Measurements from ENCODE around the gene SKP1.

The SKP1 gene

GRCh38 chr5:134142052-134142451 lies 34.7 kb downstream of the SKP1 start:
- no peak for DNase-seq

GRCh38 chr5:134141331-134142050 lies 35.3 kb downstream of the SKP1 start:
- no peak for DNase-seq

- no peak for DNase-seq
Measured at GRCh38 chr5:134140530-134141201, 36.1 kb downstream of the SKP1 start.

DNA sequence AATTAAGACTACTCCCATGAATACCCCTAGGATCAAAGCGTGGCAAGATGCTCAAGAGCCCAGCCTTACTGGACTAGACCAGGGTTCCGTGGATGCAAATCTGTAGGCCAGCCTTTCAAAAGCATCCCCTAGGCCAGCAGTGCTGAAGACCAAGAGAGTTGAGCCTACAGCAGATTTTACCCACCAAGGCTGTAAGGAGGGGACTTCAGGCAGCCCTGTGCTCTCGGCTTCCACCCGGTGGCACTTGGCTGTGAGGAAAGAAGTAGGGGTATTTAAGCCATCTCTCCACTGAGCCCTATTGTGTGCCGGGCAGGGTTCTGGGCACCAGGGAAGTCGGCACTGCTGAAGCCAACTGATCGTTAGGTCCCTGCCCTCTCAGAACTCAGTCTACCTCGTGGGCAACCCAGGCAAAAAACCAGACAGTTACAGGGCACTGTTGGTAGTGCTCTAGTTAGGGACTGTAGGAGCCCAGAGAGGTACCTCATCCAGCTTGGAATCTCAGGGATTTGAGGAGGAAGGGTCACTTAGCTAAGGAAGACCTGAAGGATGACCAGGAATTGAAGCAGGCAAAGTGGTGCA lies 36.8 kb downstream of the SKP1 start:
- no peak for DNase-seq

GRCh38 chr5:134139377-134139851 lies 37.3 kb downstream of the SKP1 start:
- no peak for DNase-seq

DNA sequence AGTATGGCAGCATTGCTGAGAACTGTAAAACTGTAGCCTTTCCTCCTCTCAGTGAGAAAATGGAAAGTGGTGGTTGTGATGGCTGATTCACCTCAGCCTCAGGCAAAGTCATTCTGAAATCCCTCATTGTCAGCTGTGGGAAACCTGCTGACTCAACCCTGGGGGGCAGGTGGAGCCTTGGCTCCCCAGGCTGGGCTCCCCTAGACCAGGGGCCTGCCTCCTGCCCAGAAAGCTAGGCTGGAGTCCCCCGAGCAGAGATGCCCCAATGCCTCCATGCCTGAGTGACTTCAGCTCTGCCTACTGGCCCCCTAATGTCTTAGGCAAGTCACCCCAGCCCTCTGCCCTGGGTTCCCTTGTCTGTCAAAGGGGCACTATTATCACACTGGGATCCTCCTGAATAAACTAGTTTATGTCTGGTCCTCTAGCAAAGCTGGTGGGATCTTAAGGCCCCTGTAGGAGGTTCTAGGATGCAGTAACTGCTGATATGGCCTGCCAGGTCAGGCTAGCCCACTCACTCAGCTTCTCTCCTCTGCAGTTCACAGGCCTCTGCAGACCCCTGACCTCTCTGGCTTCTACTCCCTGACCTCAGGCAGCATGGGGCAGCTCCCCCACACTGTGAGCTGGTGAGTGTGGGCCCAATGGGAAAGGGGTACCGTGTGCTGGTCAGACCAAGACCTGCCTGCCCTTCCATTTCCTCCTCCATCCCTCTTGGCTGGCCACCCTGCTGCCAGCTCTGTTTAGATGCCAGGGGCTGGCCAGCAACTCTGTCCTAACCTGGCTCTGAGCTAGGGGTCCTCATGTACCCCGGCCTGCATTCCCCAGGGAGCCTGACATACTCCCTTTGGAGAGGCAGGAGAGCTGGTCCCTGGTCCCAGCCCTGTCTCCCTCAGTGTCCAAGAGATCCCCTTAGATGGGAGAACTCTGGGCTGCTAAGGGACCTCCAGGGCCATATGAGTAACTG lies 38.1 kb downstream of the SKP1 start:
- DNase-seq: peak; percentile 16

GRCh38 chr5:134136771-134137170 lies 40.0 kb downstream of the SKP1 start:
- DNase-seq: peak; percentile 0

DNA sequence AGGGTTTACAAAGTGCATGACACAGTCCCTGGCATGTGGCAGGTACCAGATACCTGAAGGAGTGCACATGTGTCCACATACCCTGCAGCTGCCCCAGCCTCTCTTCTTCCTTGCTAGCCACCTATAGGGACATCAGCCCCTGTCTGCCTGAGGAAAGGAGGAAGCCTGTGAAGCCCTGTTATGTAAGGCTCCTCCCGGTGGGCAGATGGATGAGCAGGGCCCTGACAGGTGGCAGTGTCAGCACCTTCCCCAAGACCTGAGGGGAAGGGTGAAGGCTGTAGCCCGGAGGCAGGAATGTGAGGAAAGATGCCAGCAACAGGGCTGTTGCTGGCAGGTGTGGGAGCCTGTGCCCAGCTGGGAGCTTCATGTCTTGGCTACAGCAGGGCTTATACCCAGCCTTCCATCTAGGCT lies 40.5 kb downstream of the SKP1 start:
- peak; percentile 0 for DNase-seq

GRCh38 chr5:134135091-134135655 lies 41.6 kb downstream of the SKP1 start:
- DNase-seq: peak; percentile 0

DNA sequence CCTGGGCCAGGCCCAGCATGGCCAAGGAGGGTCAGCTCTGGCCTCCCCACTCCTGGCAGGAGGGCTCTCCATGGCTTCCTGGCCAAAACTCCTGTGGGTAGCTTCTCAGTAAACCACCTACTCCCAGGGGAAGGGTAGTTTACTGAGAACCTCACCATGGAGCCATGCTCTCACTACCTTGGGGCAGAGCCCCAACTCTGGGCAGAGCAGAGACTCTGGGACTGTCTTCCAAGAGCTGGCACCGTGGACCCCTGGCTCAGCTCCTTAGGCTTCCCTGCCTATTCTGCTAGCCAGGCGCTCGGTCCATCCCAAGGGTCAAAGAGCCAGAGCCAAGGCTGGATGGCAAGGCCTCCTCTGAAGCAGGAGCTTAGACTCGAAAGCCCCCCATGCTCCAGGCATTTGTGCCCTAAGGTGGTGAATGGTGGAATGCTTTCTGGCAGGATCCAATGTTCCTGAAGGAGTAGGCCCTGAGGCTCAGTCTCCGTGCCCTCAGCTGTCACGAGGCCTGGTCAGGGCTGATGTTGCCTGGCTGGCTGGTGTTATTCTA lies 42.7 kb downstream of the SKP1 start:
- no peak for DNase-seq

DNA sequence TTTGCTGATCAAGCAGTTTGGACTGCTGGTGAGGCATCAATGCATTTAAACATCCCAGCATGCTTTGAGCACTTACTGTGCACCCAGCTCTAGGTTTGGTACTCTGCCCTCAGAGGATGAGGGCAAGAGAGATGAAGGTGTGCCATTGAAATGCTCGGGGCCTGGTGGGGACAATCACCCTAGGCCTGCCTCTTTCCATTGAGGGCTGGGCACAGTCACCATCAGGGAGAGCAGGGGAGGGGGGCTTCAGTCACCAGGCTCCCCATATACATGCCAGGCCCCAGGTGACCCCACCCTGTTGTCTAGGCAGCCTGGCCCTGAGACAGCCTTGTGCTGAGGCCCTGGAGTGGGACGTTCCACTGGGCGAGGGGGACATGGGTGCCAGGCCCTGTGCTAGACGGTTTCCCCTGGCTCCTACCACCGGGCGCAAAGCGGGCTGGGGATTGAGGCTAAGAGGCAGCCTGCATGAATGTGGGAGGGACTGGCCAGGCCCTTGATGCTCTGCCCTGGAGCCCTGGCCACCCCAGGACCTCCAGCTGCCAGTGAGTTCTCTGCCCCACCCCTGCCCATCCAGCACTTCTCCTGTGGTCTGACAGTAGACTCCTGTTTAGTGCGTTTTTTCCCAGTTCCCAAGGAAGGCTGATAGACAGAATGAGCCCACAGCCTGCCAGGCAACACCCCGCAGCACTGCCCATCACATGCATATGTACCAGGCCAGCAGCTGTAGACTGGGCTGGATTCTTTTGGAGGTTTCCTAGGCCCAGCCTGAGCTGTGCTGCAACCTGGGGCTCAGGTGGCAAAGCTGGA lies 43.4 kb downstream of the SKP1 start:
- no peak for DNase-seq

- DNase-seq: peak; percentile 73
Measured at GRCh38 chr5:134132372-134133187, 44.2 kb downstream of the SKP1 start.

- DNase-seq: no peak
Measured at GRCh38 chr5:134131578-134132350, 45.0 kb downstream of the SKP1 start.

GRCh38 chr5:134131165-134131564 lies 45.6 kb downstream of the SKP1 start:
- DNase-seq: no peak

DNA sequence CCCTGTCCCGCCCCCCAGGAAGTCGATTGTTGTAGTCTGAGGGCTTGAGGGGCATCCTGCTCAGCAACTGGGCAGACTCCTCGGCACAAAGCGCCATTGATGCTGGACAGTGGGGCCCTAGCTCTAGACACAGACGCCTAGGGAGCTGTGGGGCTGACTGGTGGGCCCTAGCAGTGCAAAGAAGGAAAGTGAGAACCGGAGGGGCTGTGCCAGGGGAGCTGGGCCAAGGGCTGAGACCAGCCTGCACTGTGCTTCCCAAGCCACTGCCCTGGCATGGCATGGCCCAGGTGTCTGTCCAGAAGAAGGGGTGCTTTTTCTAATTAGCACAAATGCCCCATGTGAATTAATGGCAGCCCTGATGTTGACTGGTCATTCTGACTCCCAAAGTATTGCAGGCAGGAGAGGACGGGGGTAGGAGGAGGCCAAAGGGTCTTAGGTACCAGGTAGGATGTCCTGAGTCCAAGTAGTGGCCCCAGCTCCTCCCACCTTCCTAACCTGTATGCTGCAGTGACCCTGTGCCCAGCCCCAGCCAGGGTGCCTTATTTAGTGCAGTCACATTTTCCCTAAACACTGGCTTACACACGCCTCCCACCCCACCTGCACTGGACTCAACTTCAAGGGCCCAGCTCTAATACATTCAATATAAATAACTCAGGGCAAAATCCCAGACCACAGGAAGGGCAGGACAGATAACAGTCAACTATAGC lies 46.4 kb downstream of the SKP1 start:
- no peak for DNase-seq

DNA sequence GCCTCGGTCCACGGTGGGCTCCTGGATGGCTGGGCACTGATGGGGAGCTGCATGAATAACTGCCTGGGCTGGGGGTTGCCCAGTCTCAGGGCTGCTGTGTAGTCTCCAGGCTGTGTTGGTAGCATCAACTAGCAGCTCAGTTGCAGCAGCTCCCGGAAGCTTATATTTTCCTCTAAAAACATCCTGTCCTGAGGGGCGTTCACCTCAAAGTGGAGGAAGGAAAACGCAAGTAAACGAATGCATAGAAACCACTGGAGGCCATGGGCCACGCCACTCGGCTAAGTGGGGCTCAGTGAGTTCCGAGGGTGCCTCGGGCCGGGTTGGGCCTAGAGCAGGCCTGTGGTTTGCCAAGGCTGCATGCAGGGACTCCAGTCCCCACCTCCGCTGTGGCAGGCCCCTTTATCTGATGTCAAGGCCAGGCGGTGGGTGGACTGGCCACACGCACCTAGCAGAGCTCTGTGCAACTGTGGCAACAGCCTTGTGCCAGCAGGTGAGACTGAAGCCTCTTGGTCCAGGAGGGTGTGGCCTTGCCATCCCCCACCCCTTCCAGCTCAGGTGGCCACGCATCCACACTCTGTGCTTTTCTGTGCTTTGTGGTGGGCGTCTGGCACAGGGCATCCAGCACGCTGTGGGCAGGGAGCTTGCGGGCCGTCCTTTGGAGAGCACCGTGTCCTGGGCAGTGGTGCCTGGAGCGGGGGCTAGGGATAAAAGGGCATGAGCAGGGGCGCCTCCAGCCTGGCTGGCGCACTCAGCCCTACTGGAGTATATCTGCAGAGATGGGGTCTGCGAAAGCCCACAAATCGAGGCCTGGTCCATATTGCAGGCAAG lies 47.1 kb downstream of the SKP1 start:
- peak; percentile 35 for DNase-seq

- DNase-seq: no peak
Measured at GRCh38 chr5:134128648-134128995, 48.1 kb downstream of the SKP1 start.

GRCh38 chr5:134127988-134128647 lies 48.6 kb downstream of the SKP1 start:
- no peak for DNase-seq
